HEK293 (cell line): ENCODE results near the gene TUBD1.

Experiments
- OVOL3 ChIP-seq: fragments of 450-650 bp; formaldehyde crosslinking; IDR thresholded peaks from 2 replicates; pipeline ENCODE4 v1.5.1; 2016; ENCODE audit warnings: missing biosample characterization, missing genetic modification characterization
- PRDM1 ChIP-seq: fragments of 450-650 bp; formaldehyde crosslinking; IDR thresholded peaks from 2 replicates; pipeline ENCODE4; 2016; ENCODE audit warnings: missing biosample characterization, missing genetic modification characterization
- RBAK ChIP-seq: fragments of 450-650 bp; formaldehyde crosslinking; IDR thresholded peaks from 2 replicates; pipeline ENCODE4 v1.5.1; 2016; ENCODE audit warnings: missing biosample characterization, missing genetic modification characterization
- SALL2 ChIP-seq: fragments of 450-650 bp; formaldehyde crosslinking; IDR thresholded peaks from 2 replicates; pipeline ENCODE4 v1.5.0; 2017; ENCODE audit warnings: missing biosample characterization, mild to moderate bottlenecking, missing genetic modification characterization, borderline replicate concordance
- SCRT1 ChIP-seq: fragments of 450-650 bp; formaldehyde crosslinking; IDR thresholded peaks from 2 replicates; pipeline ENCODE4 v1.5.1; 2016; ENCODE audit warnings: missing biosample characterization, missing genetic modification characterization, borderline replicate concordance
- SCRT2 ChIP-seq: fragments of 450-650 bp; formaldehyde crosslinking; IDR thresholded peaks from 2 replicates; pipeline ENCODE4 v1.5.1; 2016; ENCODE audit warnings: missing biosample characterization, missing genetic modification characterization
- WT1 ChIP-seq: fragments of 450-650 bp; formaldehyde crosslinking; IDR thresholded peaks from 2 replicates; pipeline ENCODE4 v1.5.1; 2016; ENCODE audit warnings: missing biosample characterization, missing genetic modification characterization
- ZBTB20 ChIP-seq: fragments of 450-650 bp; formaldehyde crosslinking; IDR thresholded peaks from 2 replicates; pipeline ENCODE4 v1.5.1; 2016; ENCODE audit warnings: missing biosample characterization, missing genetic modification characterization
- ZBTB48 ChIP-seq: fragments of 450-650 bp; formaldehyde crosslinking; IDR thresholded peaks from 2 replicates; pipeline ENCODE4 v1.5.1; 2016; ENCODE audit warnings: missing biosample characterization, missing genetic modification characterization
- ZNF112 ChIP-seq: fragments of 450-650 bp; formaldehyde crosslinking; IDR thresholded peaks from 2 replicates; pipeline ENCODE4 v1.5.0; 2017; ENCODE audit warnings: missing biosample characterization, missing genetic modification characterization
- ZNF133 ChIP-seq: fragments of 450-650 bp; formaldehyde crosslinking; IDR thresholded peaks from 2 replicates; pipeline ENCODE4 v1.5.1; 2016; ENCODE audit warnings: missing biosample characterization, missing genetic modification characterization
- ZNF138 ChIP-seq: fragments of 450-650 bp; formaldehyde crosslinking; IDR thresholded peaks from 2 replicates; pipeline ENCODE4 v1.5.1; 2016; ENCODE audit warnings: missing biosample characterization, missing genetic modification characterization, borderline replicate concordance
- ZNF169 ChIP-seq: fragments of 450-650 bp; formaldehyde crosslinking; IDR thresholded peaks from 2 replicates; pipeline ENCODE4 v1.5.1; 2016; ENCODE audit warnings: missing biosample characterization, missing genetic modification characterization
- ZNF184 ChIP-seq: fragments of 450-650 bp; IDR thresholded peaks from 2 replicates; pipeline ENCODE4 v1.5.1; 2018; ENCODE audit warnings: missing biosample characterization, mild to moderate bottlenecking, missing genetic modification characterization
- ZNF223 ChIP-seq: fragments of 450-650 bp; formaldehyde crosslinking; IDR thresholded peaks from 2 replicates; pipeline ENCODE4 v1.5.1; 2016; ENCODE audit warnings: missing biosample characterization, missing genetic modification characterization
- ZNF24 ChIP-seq: fragments of 450-650 bp; formaldehyde crosslinking; IDR thresholded peaks from 2 replicates; pipeline ENCODE4 v1.5.1; 2016; ENCODE audit warnings: missing biosample characterization, missing genetic modification characterization
- ZNF274 ChIP-seq, 2 experiments: fragments of 200-500 bp in 1 of 2; fragments of 450-650 bp in 1 of 2; sonication (Bioruptor generic) in 1 of 2; formaldehyde crosslinking in 1 of 2; IDR thresholded peaks; 2 replicates each; pipeline versions ENCODE4 v1.5.1 to v1.6.1; 2014 to 2016; ENCODE audit warnings: borderline replicate concordance in 1 of 2, inconsistent platforms in 1 of 2, low read length in 1 of 2, missing biosample characterization in 1 of 2, missing genetic modification characterization in 1 of 2
- ZNF302 ChIP-seq: fragments of 450-650 bp; formaldehyde crosslinking; IDR thresholded peaks from 2 replicates; pipeline ENCODE4 v1.5.1; 2016; ENCODE audit warnings: missing biosample characterization, missing genetic modification characterization, low read depth
- ZNF37A ChIP-seq: fragments of 450-650 bp; IDR thresholded peaks from 2 replicates; pipeline ENCODE4 v1.5.1; 2018; ENCODE audit warnings: missing biosample characterization, missing genetic modification characterization
- ZNF398 ChIP-seq: fragments of 450-650 bp; formaldehyde crosslinking; IDR thresholded peaks from 2 replicates; pipeline ENCODE4 v1.5.1; 2017; ENCODE audit warnings: missing biosample characterization, missing genetic modification characterization
- ZNF521 ChIP-seq: fragments of 450-650 bp; formaldehyde crosslinking; IDR thresholded peaks from 2 replicates; pipeline ENCODE4 v1.5.1; 2017; ENCODE audit warnings: missing biosample characterization, mild to moderate bottlenecking, missing genetic modification characterization
- ZNF529 ChIP-seq: fragments of 450-650 bp; formaldehyde crosslinking; IDR thresholded peaks from 2 replicates; pipeline ENCODE4 v1.5.1; 2017; ENCODE audit warnings: missing genetic modification characterization, missing biosample characterization; ENCODE audit not compliant: insufficient replicate concordance
- ZNF548 ChIP-seq: fragments of 450-650 bp; formaldehyde crosslinking; IDR thresholded peaks from 2 replicates; pipeline ENCODE4 v1.5.1; 2016; ENCODE audit warnings: missing biosample characterization, missing genetic modification characterization
- ZNF596 ChIP-seq: fragments of 450-650 bp; IDR thresholded peaks from 2 replicates; pipeline ENCODE4 v1.5.0; 2018; ENCODE audit warnings: missing biosample characterization, mild to moderate bottlenecking, missing genetic modification characterization, moderate library complexity
- ZNF610 ChIP-seq: fragments of 450-650 bp; formaldehyde crosslinking; IDR thresholded peaks from 2 replicates; pipeline ENCODE4 v1.5.1; 2016; ENCODE audit warnings: missing biosample characterization, missing genetic modification characterization, borderline replicate concordance
- ZNF701 ChIP-seq: fragments of 450-650 bp; formaldehyde crosslinking; IDR thresholded peaks from 2 replicates; pipeline ENCODE4 v1.5.1; 2016; ENCODE audit warnings: missing biosample characterization, missing genetic modification characterization
- ZNF776 ChIP-seq: fragments of 450-650 bp; formaldehyde crosslinking; IDR thresholded peaks from 2 replicates; pipeline ENCODE4 v1.5.0; 2017; ENCODE audit warnings: missing biosample characterization, missing genetic modification characterization, borderline replicate concordance
- ZNF830 ChIP-seq: fragments of 450-650 bp; IDR thresholded peaks from 2 replicates; pipeline ENCODE4 v1.5.0; 2018; ENCODE audit warnings: missing biosample characterization, missing genetic modification characterization, low read depth, mild to moderate bottlenecking, moderate library complexity
- TF ChIP-seq, protein P1 (sequence below): fragments of 450-650 bp; formaldehyde crosslinking; IDR thresholded peaks from 2 replicates; pipeline ENCODE4 v1.5.1; 2016; ENCODE audit warnings: missing biosample characterization, missing genetic modification characterization, low read depth
- TF ChIP-seq, protein P2 (sequence below): fragments of 450-650 bp; formaldehyde crosslinking; IDR thresholded peaks from 2 replicates; pipeline ENCODE4 v1.5.1; 2016; ENCODE audit warnings: missing biosample characterization, missing genetic modification characterization
- TF ChIP-seq, protein P3 (sequence below): fragments of 450-650 bp; formaldehyde crosslinking; IDR thresholded peaks from 2 replicates; pipeline ENCODE4 v1.5.1; 2016; ENCODE audit warnings: missing biosample characterization, missing genetic modification characterization
- TF ChIP-seq, protein P4 (sequence below): IDR thresholded peaks from 2 replicates; pipeline ENCODE4 v1.6.1; 2011; ENCODE audit warnings: mild to moderate bottlenecking, low read depth, low read length, borderline replicate concordance

TUBD1 gene

DNA sequence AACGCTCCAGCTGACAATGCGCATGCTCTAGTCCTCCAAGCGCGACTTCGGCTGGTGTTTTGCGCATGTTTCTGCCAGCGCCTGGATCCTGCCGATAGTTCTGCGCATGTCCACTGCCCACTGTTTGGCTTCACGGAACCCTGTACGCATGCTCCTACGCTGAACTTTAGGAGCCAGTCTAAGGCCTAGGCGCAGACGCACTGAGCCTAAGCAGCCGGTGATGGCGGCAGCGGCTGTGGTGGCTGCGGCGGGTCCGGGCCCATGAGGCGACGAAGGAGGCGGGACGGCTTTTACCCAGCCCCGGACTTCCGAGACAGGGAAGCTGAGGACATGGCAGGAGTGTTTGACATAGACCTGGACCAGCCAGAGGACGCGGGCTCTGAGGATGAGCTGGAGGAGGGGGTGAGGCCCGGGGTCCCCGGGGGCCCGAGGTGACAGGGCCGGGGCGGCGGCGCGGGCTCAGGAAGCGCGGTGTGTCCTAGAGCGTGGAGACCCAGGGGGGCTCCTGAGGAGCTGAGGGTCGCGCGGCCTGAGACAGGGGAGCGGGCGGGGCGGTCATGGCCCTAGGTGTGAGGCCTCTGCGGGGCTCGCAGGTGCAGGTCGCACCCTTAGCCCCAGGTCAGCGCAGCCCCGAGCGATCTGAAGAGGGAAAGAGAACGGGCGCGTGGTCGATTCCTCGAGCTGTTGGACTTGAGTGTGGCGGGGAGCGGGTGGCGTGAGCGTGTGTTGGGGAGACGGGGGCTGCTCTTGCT is at the start of gene TUBD1, which contains the start of gene RPS6KB1 (continued):
- TF ChIP-seq ZNF169 (no peak), OVOL3 (tag by site-specific recombination) (no peak), ZNF274 (IDR thresholded peaks at IDR 0.05; ENCODE audit: low read length) (no peak), ZNF274 (tag by site-specific recombination; IDR thresholded peaks at IDR 0.05; ENCODE audit: borderline replicate concordance) (no peak), ZNF112 (tag by site-specific recombination) (no peak), ZNF596 (tag by site-specific recombination) (no peak), ZBTB48 (tag by site-specific recombination) (peak; percentile 57; the same call in 1 of the 2 replicates), PRDM1 (tag by site-specific recombination) (no peak), ZNF302 (tag by site-specific recombination) (no peak), RBAK (tag by site-specific recombination) (no peak), SCRT1 (tag by site-specific recombination) (no peak), SCRT2 (tag by site-specific recombination) (no peak), ZNF223 (tag by site-specific recombination) (no peak), WT1 (tag by site-specific recombination) (no peak), ZNF521 (tag by site-specific recombination) (no peak), ZNF398 (no peak), ZBTB20 (tag by site-specific recombination) (peak; percentile 73; the same call in 1 of the 2 replicates), ZNF610 (tag by site-specific recombination) (0 out of 2 replicates have a peak, but pooled peaks have one; percentile 49), ZNF24 (tag by site-specific recombination) (peak; percentile 45), ZNF37A (no peak), ZNF184 (tag by site-specific recombination) (no peak), ZNF776 (tag by site-specific recombination) (no peak), ZNF529 (tag by site-specific recombination) (no peak), ZNF133 (no peak), SALL2 (tag by site-specific recombination) (no peak), ZNF830 (tag by site-specific recombination) (no peak), ZNF138 (tag by site-specific recombination) (no peak), ZNF548 (tag by site-specific recombination) (no peak), ZNF701 (tag by site-specific recombination) (no peak)
- TF ChIP-seq, protein P1, sequence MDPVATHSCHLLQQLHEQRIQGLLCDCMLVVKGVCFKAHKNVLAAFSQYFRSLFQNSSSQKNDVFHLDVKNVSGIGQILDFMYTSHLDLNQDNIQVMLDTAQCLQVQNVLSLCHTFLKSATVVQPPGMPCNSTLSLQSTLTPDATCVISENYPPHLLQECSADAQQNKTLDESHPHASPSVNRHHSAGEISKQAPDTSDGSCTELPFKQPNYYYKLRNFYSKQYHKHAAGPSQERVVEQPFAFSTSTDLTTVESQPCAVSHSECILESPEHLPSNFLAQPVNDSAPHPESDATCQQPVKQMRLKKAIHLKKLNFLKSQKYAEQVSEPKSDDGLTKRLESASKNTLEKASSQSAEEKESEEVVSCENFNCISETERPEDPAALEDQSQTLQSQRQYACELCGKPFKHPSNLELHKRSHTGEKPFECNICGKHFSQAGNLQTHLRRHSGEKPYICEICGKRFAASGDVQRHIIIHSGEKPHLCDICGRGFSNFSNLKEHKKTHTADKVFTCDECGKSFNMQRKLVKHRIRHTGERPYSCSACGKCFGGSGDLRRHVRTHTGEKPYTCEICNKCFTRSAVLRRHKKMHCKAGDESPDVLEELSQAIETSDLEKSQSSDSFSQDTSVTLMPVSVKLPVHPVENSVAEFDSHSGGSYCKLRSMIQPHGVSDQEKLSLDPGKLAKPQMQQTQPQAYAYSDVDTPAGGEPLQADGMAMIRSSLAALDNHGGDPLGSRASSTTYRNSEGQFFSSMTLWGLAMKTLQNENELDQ (tag by site-specific recombination), result no peak
- TF ChIP-seq, protein P2, sequence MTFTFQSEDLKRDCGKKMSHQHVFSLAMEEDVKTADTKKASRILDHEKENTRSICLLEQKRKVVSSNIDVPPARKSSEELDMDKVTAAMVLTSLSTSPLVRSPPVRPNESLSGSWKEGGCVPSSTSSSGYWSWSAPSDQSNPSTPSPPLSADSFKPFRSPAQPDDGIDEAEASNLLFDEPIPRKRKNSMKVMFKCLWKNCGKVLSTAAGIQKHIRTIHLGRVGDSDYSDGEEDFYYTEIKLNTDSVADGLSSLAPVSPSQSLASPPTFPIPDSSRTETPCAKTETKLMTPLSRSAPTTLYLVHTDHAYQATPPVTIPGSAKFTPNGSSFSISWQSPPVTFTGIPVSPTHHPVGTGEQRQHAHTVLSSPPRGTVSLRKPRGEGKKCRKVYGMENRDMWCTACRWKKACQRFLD, result no peak
- TF ChIP-seq, protein P3, sequence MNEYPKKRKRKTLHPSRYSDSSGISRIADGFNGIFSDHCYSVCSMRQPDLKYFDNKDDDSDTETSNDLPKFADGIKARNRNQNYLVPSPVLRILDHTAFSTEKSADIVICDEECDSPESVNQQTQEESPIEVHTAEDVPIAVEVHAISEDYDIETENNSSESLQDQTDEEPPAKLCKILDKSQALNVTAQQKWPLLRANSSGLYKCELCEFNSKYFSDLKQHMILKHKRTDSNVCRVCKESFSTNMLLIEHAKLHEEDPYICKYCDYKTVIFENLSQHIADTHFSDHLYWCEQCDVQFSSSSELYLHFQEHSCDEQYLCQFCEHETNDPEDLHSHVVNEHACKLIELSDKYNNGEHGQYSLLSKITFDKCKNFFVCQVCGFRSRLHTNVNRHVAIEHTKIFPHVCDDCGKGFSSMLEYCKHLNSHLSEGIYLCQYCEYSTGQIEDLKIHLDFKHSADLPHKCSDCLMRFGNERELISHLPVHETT (tag by site-specific recombination), result peak; percentile 18; the same call in 1 of the 2 replicates
- TF ChIP-seq, protein P4, sequence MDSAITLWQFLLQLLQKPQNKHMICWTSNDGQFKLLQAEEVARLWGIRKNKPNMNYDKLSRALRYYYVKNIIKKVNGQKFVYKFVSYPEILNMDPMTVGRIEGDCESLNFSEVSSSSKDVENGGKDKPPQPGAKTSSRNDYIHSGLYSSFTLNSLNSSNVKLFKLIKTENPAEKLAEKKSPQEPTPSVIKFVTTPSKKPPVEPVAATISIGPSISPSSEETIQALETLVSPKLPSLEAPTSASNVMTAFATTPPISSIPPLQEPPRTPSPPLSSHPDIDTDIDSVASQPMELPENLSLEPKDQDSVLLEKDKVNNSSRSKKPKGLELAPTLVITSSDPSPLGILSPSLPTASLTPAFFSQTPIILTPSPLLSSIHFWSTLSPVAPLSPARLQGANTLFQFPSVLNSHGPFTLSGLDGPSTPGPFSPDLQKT, result no peak
